ENCODE measurements around the gene AUNIP. TPM values are rescaled to one million over a fixed set of nuclear protein-coding genes. Genes with fewer than 3 reads are reported as not detected.

AUNIP gene
- total RNA-seq, 4 donors from 2014 or later = not detected

DNA sequence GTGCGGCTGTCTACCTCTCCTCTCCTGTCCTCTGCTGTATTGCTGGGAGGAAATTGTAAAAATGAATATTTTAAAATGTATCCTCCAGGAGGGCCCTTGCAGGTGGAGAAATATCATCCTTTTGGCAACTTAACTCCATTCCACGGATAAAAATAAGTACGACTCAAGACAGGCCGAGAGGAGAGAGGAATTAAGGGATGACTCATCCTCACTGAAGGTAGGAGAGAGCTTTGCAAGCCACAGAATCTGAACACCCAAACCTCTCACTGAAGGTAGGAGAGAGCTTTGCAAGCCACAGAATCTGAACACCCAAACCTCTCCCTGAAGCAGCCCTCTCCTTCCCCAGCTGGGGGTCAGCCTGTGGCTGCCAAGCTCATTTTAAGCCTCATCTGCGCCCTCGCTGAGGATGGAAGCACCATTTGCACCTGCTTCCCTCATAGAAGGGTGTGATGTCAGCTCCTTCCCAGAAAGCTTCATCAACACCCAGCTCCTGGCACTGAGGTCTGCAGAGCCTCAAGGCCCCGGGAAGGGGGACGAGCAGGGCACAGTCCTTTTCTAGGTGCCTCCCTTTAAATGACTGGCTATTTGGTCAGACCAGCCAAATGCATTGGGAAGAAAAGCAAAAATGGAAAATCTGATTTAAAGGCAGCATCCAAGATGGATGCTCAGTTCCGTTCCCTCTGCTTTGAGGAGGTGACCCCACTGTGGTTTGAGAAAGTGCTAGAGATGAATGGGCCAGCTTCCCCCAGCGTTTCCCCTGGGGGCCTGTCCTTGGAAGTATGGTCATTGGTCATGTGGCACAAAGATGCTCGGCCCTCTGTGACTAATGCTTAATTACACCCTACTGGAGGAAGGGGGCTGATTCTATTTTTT lies 72.1 kb downstream of the AUNIP start:
- intact Hi-C loops (cut with DNase I) = no loop called here
- TF ChIP-seq POLR2A (IDR thresholded peaks at IDR 0.05) = no peak
- TF ChIP-seq, protein P1, sequence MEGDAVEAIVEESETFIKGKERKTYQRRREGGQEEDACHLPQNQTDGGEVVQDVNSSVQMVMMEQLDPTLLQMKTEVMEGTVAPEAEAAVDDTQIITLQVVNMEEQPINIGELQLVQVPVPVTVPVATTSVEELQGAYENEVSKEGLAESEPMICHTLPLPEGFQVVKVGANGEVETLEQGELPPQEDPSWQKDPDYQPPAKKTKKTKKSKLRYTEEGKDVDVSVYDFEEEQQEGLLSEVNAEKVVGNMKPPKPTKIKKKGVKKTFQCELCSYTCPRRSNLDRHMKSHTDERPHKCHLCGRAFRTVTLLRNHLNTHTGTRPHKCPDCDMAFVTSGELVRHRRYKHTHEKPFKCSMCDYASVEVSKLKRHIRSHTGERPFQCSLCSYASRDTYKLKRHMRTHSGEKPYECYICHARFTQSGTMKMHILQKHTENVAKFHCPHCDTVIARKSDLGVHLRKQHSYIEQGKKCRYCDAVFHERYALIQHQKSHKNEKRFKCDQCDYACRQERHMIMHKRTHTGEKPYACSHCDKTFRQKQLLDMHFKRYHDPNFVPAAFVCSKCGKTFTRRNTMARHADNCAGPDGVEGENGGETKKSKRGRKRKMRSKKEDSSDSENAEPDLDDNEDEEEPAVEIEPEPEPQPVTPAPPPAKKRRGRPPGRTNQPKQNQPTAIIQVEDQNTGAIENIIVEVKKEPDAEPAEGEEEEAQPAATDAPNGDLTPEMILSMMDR (IDR thresholded peaks at IDR 0.05) = no peak
- Histone ChIP-seq H3K4me1 (no peaks in the 10 kb centered on the region), H3K4me3 (replicated peaks in 1 of 3) (no peak overlapping the region), H3K27me3 (no peaks in the 10 kb centered on the region), H3K9me3 (no peaks in the 10 kb centered on the region), H3K27ac (no peak overlapping the region), H3K36me3 (peaks cover 0 to 5% of the 10 kb centered on the region in 2 donors)
- no peak for DNase-seq
- 79 to 81% methylated on average over 11 of the region's 11 CpGs for WGBS, 2 donors

DNA sequence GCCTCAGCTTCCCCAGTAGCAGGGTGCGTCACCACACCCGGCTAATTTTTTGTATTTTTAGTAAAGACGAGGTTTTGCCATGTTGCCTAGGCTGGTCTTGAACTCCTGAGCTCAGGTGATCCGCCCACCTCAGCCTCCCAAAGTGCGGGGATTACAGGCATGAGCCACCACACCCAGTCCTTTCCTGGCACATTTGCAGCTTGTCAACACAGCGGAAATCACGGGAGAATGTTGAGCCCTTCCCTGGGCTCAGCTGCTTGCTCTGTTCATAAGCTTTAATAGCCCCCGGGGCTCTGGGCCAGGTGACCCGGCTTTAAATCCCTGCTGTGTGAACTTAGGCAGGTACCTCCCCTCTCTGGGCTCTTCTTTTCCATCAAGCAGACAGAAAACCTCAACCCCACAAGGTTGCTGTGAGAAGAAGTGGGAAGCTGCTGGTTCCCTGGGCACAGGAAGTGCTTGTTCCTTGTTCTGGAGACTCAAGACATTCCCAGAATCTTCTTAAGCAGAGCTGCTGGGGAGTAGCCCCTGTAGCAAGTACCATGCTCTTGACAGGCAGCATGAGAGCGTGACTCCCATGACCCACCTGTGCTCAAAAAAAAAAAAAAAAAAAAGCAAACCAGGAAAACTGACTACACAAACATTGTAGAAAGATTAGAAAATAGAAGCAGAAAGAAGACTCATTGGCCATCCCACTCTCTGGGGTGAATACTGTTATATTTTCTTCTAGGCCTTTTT lies 73.8 kb downstream of the AUNIP start:
- H3K9me3 ChIP-seq = no peaks in the 10 kb centered on the region
- no peak overlapping the region for H3K27ac ChIP-seq
- no peak for DNase-seq
- H3K4me3 ChIP-seq (replicated peaks in 1 of 3) = no peak overlapping the region
- TF ChIP-seq, protein P1 (IDR thresholded peaks at IDR 0.05) = no peak
- no peak for TF ChIP-seq POLR2A (IDR thresholded peaks at IDR 0.05)
- H3K27me3 ChIP-seq = no peaks in the 10 kb centered on the region
- intact Hi-C loops (cut with DNase I) = no loop called here
- WGBS, 2 donors = 84 to 87% methylated on average over 10 of the region's 10 CpGs
- H3K36me3 ChIP-seq = peaks cover 0 to 5% of the 10 kb centered on the region in 2 donors
- H3K4me1 ChIP-seq = no peaks in the 10 kb centered on the region

DNA sequence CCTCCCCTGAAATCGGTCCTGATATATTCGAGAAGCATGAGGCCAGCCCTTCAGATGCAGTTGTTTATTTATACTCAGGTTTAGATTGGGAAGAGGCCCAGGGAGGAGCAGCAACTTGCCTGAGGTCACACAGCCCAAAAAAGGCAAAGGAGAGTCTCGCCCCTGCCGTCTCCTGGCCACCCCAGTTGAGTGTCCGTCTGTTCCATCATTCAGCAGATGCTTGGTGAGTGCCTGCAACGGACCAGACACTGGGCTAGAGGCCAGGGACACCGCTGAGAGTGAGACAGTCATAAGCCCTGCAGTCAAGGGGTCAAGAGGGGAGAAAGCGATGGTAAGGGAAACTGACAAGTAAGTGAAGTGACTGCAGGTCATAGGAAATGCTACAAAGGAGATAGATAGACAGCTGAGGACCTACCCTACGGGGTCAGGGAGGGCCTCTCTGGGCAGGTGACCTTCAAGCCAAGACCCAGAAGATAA lies 74.6 kb downstream of the AUNIP start:
- 81 to 85% methylated on average over 9 of the region's 9 CpGs for WGBS, 2 donors
- Histone ChIP-seq H3K36me3 (peaks cover 0 to 5% of the 10 kb centered on the region in 2 donors), H3K4me3 (replicated peaks in 1 of 3) (no peak overlapping the region), H3K27me3 (no peaks in the 10 kb centered on the region), H3K27ac (no peak overlapping the region), H3K4me1 (no peaks in the 10 kb centered on the region), H3K9me3 (no peaks in the 10 kb centered on the region)
- TF ChIP-seq POLR2A (IDR thresholded peaks at IDR 0.05) = no peak
- TF ChIP-seq, protein P1 (IDR thresholded peaks at IDR 0.05) = no peak
- no peak for DNase-seq
- intact Hi-C loops (cut with DNase I) = no loop called here

Small RNA genes within 50 kb of the gene (microRNA-seq; reads per million reads assigned to microRNA genes)
- not detected for gene MIR3917

Small RNA genes within 50 kb of the gene (small RNA-seq; reads per million reads assigned to genes)
- gene AL033528.1 (not detected), gene RF00019 (not detected), gene SNRPFP2 (not detected)

Other genes starting within 250 kb of the AUNIP start
- gene MAN1C1, start 242.7 kb downstream of the AUNIP start, total RNA-seq = 10 to 100 TPM; 28.1 to 60.4 (median 32.7) TPM
- gene SELENON, start 59.3 kb downstream of the AUNIP start, total RNA-seq = 10 to 100 TPM; 31.2 to 58.2 (median 55.2) TPM
- gene MTFR1L, start 39.5 kb downstream of the AUNIP start, total RNA-seq = 100 to 1,000 TPM in 1 of 4 donors, 10 to 100 TPM in 3; 75.7 to 109 (median 99.2) TPM
- 1 to 10 TPM; 2.5 to 8.5 (median 6.4) TPM for gene PAQR7, start 16.3 kb upstream of the AUNIP start, total RNA-seq
- 10 to 100 TPM; 11.6 to 39.2 (median 17.0) TPM for gene STMN1, start 47.0 kb upstream of the AUNIP start, total RNA-seq
- 10 to 100 TPM; 22.5 to 35.4 (median 30.7) TPM for gene PAFAH2, start 138.6 kb upstream of the AUNIP start, total RNA-seq
- gene EXTL1, start 162.3 kb upstream of the AUNIP start, total RNA-seq = 1 to 10 TPM in 1 of 4 donors, under 1 TPM in 1, not detected in 2; 0.13 to 1.2 TPM
- 10 to 100 TPM; 12.5 to 55.9 (median 43.4) TPM for gene SLC30A2, start 186.7 kb upstream of the AUNIP start, total RNA-seq
- gene TRIM63, start 208.2 kb upstream of the AUNIP start, total RNA-seq = 1 to 10 TPM in 1 of 4 donors, under 1 TPM in 1, not detected in 2; 0.39 to 1.5 TPM